Activated CD8-positive, alpha-beta T cell treated with anti-CD3 and anti-CD28 coated beads for 36 hours (primary cell): ENCODE measurements around the gene PLPPR5. TPM values are rescaled to one million over a fixed set of nuclear protein-coding genes. Genes with fewer than 3 reads are reported as not detected.

Source experiments
- ATAC-seq: fragments of 200-7000 bp; cut with Tn5 transposase; one replicate; pipeline ENCODE4 v1.10.0; 2021; ENCODE audit warnings: mild to moderate bottlenecking, moderate library complexity
- CTCF ChIA-PET: fragments of 350-600 bp; sonication (Branson Sonifier 250); formaldehyde crosslinking; loops from one replicate; lab custom pipeline; 2021; ENCODE audit warnings: antibody characterized with exemption; lab: Charles Lee
- POLR2A ChIA-PET: fragments of 350-600 bp; sonication (Branson Sonifier 250); formaldehyde crosslinking; loops from one replicate; lab custom pipeline; 2021; ENCODE audit warnings: antibody characterized with exemption; lab: Charles Lee
- DNase-seq: peaks from one replicate; pipeline ENCODE4 v3.0.0-alpha.2; 2020
- H3K27ac Mint-ChIP-seq: one replicate; pipeline ENCODE4 v1.8.0; 2021; ENCODE audit warnings: mild to moderate bottlenecking, mixed read lengths
- H3K27me3 Mint-ChIP-seq: one replicate; pipeline ENCODE4 v1.8.0; 2021; ENCODE audit warnings: mixed read lengths
- H3K36me3 Mint-ChIP-seq: one replicate; pipeline ENCODE4 v1.8.0; 2021; ENCODE audit warnings: low read depth, mixed read lengths
- H3K4me1 Mint-ChIP-seq: one replicate; pipeline ENCODE4 v1.8.0; 2021; ENCODE audit warnings: low read depth, mixed read lengths
- H3K4me3 Mint-ChIP-seq: one replicate; pipeline ENCODE4 v1.8.0; 2021; ENCODE audit warnings: mild to moderate bottlenecking, moderate library complexity, mixed read lengths
- H3K9me3 Mint-ChIP-seq: one replicate; pipeline ENCODE4 v1.8.0; 2021; ENCODE audit warnings: mixed read lengths
- intact Hi-C: fragments of 100-400 bp; cut with micrococcal nuclease; formaldehyde crosslinking; loops from one replicate; pipeline ENCODE4 v1.10.0; 2022
- total RNA-seq, 2 experiments: library from RNA; stranded (reverse); gene quantifications; one replicate each; pipeline ENCODE4 v1.2.3, GENCODE V29; 2021
- TF ChIP-seq, protein P1 (sequence below): fragments of 200-600 bp; IDR thresholded peaks from one replicate; pipeline ENCODE4 v1.8.0; 2022; ENCODE audit warnings: antibody characterized with exemption, mild to moderate bottlenecking

The PLPPR5 gene
- total RNA-seq, 2 experiments from 2014 or later = 0.07 TPM

- intact Hi-C loops = no loop called here
- POLR2A ChIA-PET = no interaction called here
- ATAC-seq = no peak
- H3K4me3 Mint-ChIP-seq = no peak overlapping the region
- H3K9me3 Mint-ChIP-seq = no peaks in the 10 kb centered on the region
- H3K36me3 Mint-ChIP-seq = no peaks in the 10 kb centered on the region
- no peak for DNase-seq
- peaks cover 14% of the 10 kb centered on the region for H3K4me1 Mint-ChIP-seq
- CTCF ChIA-PET = interaction anchor here (2.0 kb wide), 1 partner anchor 56 kb away, joined by 7 read pairs; no protein-coding TSS in a partner anchor
- TF ChIP-seq, protein P1, sequence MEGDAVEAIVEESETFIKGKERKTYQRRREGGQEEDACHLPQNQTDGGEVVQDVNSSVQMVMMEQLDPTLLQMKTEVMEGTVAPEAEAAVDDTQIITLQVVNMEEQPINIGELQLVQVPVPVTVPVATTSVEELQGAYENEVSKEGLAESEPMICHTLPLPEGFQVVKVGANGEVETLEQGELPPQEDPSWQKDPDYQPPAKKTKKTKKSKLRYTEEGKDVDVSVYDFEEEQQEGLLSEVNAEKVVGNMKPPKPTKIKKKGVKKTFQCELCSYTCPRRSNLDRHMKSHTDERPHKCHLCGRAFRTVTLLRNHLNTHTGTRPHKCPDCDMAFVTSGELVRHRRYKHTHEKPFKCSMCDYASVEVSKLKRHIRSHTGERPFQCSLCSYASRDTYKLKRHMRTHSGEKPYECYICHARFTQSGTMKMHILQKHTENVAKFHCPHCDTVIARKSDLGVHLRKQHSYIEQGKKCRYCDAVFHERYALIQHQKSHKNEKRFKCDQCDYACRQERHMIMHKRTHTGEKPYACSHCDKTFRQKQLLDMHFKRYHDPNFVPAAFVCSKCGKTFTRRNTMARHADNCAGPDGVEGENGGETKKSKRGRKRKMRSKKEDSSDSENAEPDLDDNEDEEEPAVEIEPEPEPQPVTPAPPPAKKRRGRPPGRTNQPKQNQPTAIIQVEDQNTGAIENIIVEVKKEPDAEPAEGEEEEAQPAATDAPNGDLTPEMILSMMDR = no peak
- H3K27me3 Mint-ChIP-seq = no peaks in the 10 kb centered on the region
- H3K27ac Mint-ChIP-seq = no peak overlapping the region
Observed at GRCh38 chr1:98849969-98850636, 154.6 kb downstream of the PLPPR5 start.

DNA sequence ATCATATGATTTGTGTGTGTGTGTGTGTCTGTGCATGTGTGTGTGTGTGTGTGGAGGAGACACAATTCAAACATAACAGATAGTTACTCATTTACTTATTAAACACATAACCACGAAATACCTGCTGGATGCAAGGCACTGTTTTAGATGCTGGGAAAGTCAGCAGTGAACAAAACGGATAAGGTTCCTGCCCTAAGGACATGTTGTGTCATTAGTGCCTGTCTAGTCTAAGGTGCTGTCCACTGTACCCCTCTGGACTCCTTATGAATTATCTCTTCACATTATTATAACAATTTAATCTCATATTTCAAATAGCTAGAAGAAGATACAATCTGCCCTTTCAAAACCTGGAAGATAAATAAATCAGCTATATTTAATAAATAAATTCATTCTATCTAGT is 162.4 kb downstream of the PLPPR5 start:
- ChIA-PET CTCF (no interaction called here), POLR2A (no interaction called here)
- no peaks in the 10 kb centered on the region for H3K36me3 Mint-ChIP-seq
- peaks cover 13% of the 10 kb centered on the region for H3K4me1 Mint-ChIP-seq
- H3K27me3 Mint-ChIP-seq = no peaks in the 10 kb centered on the region
- TF ChIP-seq, protein P1 = no peak
- DNase-seq = no peak
- H3K9me3 Mint-ChIP-seq = no peaks in the 10 kb centered on the region
- H3K27ac Mint-ChIP-seq = no peak overlapping the region
- intact Hi-C loops = no loop called here
- no peak for ATAC-seq
- no peak overlapping the region for H3K4me3 Mint-ChIP-seq
